H9 (cell line): ENCODE measurements around the gene TNFRSF21. TPM values are rescaled to one million over a fixed set of nuclear protein-coding genes. Genes with fewer than 3 reads are reported as not detected.
A peak's percentile ranks its signal among the peaks of the same experiment; 100 is the strongest.

Source experiments
- DNase-seq: peaks from one replicate; pipeline ENCODE4 v3.0.0-alpha.2; 2017
- H2AFZ ChIP-seq: one replicate; pipeline ENCODE4 v1.6.1; 2013; ENCODE audit warnings: mild to moderate bottlenecking, low read length, control low read depth, moderate library complexity
- H2AK5ac ChIP-seq: 2 replicates; pipeline ENCODE4 v1.6.1; 2013; ENCODE audit warnings: low read length, control low read depth, mixed read lengths; ENCODE audit not compliant: insufficient read length
- H2BK120ac ChIP-seq: one replicate; pipeline ENCODE4 v1.6.1; 2013; ENCODE audit warnings: low read depth, mild to moderate bottlenecking, low read length, control low read depth, inconsistent platforms; ENCODE audit not compliant: poor library complexity, severe bottlenecking
- H2BK12ac ChIP-seq: 2 replicates; pipeline ENCODE4 v1.6.1; 2013; ENCODE audit warnings: low read length, control low read depth, mixed read lengths, low read depth; ENCODE audit not compliant: insufficient read length
- H2BK15ac ChIP-seq: 2 replicates; pipeline ENCODE4 v1.6.1; 2013; ENCODE audit warnings: low read depth, low read length, control low read depth
- H2BK20ac ChIP-seq: one replicate; pipeline ENCODE4 v1.6.1; 2013; ENCODE audit warnings: low read depth, mild to moderate bottlenecking, low read length, control low read depth, inconsistent platforms; ENCODE audit not compliant: poor library complexity, severe bottlenecking
- H2BK5ac ChIP-seq: 2 replicates; pipeline ENCODE4 v1.6.1; 2013; ENCODE audit warnings: low read length, control low read depth, mixed read lengths; ENCODE audit not compliant: insufficient read length
- H3K14ac ChIP-seq: 2 replicates; pipeline ENCODE4 v1.6.1; 2013; ENCODE audit warnings: low read length, control low read depth; ENCODE audit not compliant: insufficient read depth
- H3K18ac ChIP-seq: 2 replicates; pipeline ENCODE4 v1.6.1; 2013; ENCODE audit warnings: low read depth, mild to moderate bottlenecking, mixed read lengths, low read length, control low read depth; ENCODE audit not compliant: insufficient read length
- H3K23ac ChIP-seq: 2 replicates; pipeline ENCODE4 v1.6.1; 2013; ENCODE audit warnings: low read length, control low read depth, mixed read lengths, low read depth; ENCODE audit not compliant: insufficient read length
- H3K23me2 ChIP-seq: 2 replicates; pipeline ENCODE4 v1.6.1; 2013; ENCODE audit warnings: low read depth, mild to moderate bottlenecking, mixed read lengths, low read length, control low read depth; ENCODE audit not compliant: insufficient read length, poor library complexity, severe bottlenecking
- H3K27ac ChIP-seq: 2 replicates; pipeline ENCODE4 v1.5.1; 2013; ENCODE audit warnings: low read length, control low read depth, mixed read lengths, low read depth; ENCODE audit not compliant: insufficient read length
- H3K27me3 ChIP-seq: 2 replicates; pipeline ENCODE4 v1.6.1; 2013; ENCODE audit warnings: low read length, control low read depth, inconsistent platforms; ENCODE audit not compliant: insufficient read depth
- H3K4ac ChIP-seq: 2 replicates; pipeline ENCODE4 v1.6.1; 2013; ENCODE audit warnings: low read depth, mild to moderate bottlenecking, control low read depth, inconsistent platforms, low read length, moderate library complexity
- H3K4me1 ChIP-seq: 2 replicates; pipeline ENCODE4 v1.6.1; 2013; ENCODE audit warnings: low read length, control low read depth, inconsistent platforms; ENCODE audit not compliant: insufficient read depth
- H3K4me2 ChIP-seq: 2 replicates; pipeline ENCODE4 v1.6.1; 2013; ENCODE audit warnings: low read length, control low read depth, mixed read lengths; ENCODE audit not compliant: insufficient read length, insufficient read depth
- H3K56ac ChIP-seq: 2 replicates; pipeline ENCODE4 v1.6.1; 2013; ENCODE audit warnings: low read depth, mild to moderate bottlenecking, mixed read lengths, low read length, control low read depth; ENCODE audit not compliant: insufficient read length
- H3K79me1 ChIP-seq: 2 replicates; pipeline ENCODE4 v1.6.1; 2013; ENCODE audit warnings: low read depth, mild to moderate bottlenecking, moderate library complexity, low read length, control low read depth, inconsistent platforms; ENCODE audit not compliant: insufficient read depth, poor library complexity, severe bottlenecking
- H3K79me2 ChIP-seq: 2 replicates; pipeline ENCODE4 v1.6.1; 2013; ENCODE audit warnings: low read length, control low read depth, inconsistent platforms; ENCODE audit not compliant: insufficient read depth
- H3K9ac ChIP-seq: 2 replicates; pipeline ENCODE4 v1.6.1; 2013; ENCODE audit warnings: low read length, control low read depth, mixed read lengths; ENCODE audit not compliant: insufficient read length; ENCODE audit errors: extremely low read depth
- H3K9me3 ChIP-seq: one replicate; pipeline ENCODE4 v1.6.1; 2013; ENCODE audit warnings: low read depth, low read length, inconsistent platforms; ENCODE audit not compliant: control insufficient read depth
- H3T11ph ChIP-seq: one replicate; pipeline ENCODE4 v1.6.1; 2013; ENCODE audit warnings: mild to moderate bottlenecking, low read length, control low read depth, inconsistent platforms
- H4K20me1 ChIP-seq: one replicate; pipeline ENCODE4 v1.6.1; 2013; ENCODE audit not compliant: control insufficient read depth, insufficient read length, insufficient read depth
- H4K5ac ChIP-seq: 2 replicates; pipeline ENCODE4 v1.6.1; 2013; ENCODE audit warnings: low read depth, mild to moderate bottlenecking, mixed read lengths, low read length, control low read depth; ENCODE audit not compliant: insufficient read length
- H4K8ac ChIP-seq: replicated peaks from 2 replicates; pipeline ENCODE4 v1.6.1; 2013; ENCODE audit warnings: low read length, control low read depth, mixed read lengths, low read depth; ENCODE audit not compliant: insufficient read length
- H4K91ac ChIP-seq: 2 replicates; pipeline ENCODE4 v1.6.1; 2013; ENCODE audit warnings: low read depth, mild to moderate bottlenecking, moderate library complexity, mixed read lengths, low read length, control low read depth; ENCODE audit not compliant: insufficient read length
- H3K27ac Mint-ChIP-seq, 3 experiments: 2 replicates in 2 of 3; 3 replicates in 1 of 3; pipeline ENCODE4 v1.8.0; 2020 to 2021; ENCODE audit warnings: mixed read lengths in 3 of 3, mild to moderate bottlenecking in 1 of 3, moderate library complexity in 1 of 3
- H3K27me3 Mint-ChIP-seq: 2 replicates; pipeline ENCODE4 v1.8.0; 2021; ENCODE audit warnings: low read depth, mild to moderate bottlenecking, moderate library complexity, mixed read lengths
- H3K36me3 Mint-ChIP-seq, 3 experiments: 2 replicates in 2 of 3; 3 replicates in 1 of 3; pipeline ENCODE4 v1.8.0; 2020 to 2021; ENCODE audit warnings: low read depth in 3 of 3, mixed read lengths in 3 of 3; ENCODE audit not compliant: insufficient read depth in 1 of 3
- H3K4me1 Mint-ChIP-seq, 2 experiments: 2 replicates each; pipeline ENCODE4 v1.8.0; 2020; ENCODE audit warnings: mixed read lengths in 2 of 2
- H3K4me3 Mint-ChIP-seq, 2 experiments: 2 replicates in 1 of 2; 3 replicates in 1 of 2; pipeline ENCODE4 v1.8.0; 2020 to 2021; ENCODE audit warnings: mild to moderate bottlenecking in 2 of 2, mixed read lengths in 2 of 2, moderate library complexity in 1 of 2
- H3K9me3 Mint-ChIP-seq, 2 experiments: 2 replicates in 1 of 2; 3 replicates in 1 of 2; pipeline ENCODE4 v1.8.0; 2020; ENCODE audit warnings: mild to moderate bottlenecking in 2 of 2, mixed read lengths in 2 of 2, moderate library complexity in 1 of 2
- CTCF ChIP-seq: fragments of 200-600 bp; sonication (generic); conservative IDR thresholded peaks from 3 replicates; pipeline ENCODE4 v1.8.0; 2021; ENCODE audit warnings: antibody characterized with exemption, mild to moderate bottlenecking
- WGBS: extraction: QIAGEN DNeasy Blood & Tissue Kit; methylation state at CpG from one replicate; pipeline ENCODE4 v1.1.7; 2013; ENCODE audit warnings: missing lambda C conversion rate, low lambda C conversion rate, mixed read lengths; ENCODE audit not compliant: insufficient read length; ENCODE audit errors: extremely low coverage; 5-methylcytosine and 5-hydroxymethylcytosine counted together
- total RNA-seq: library from RNA; stranded (reverse); gene quantifications from 2 replicates; pipeline ENCODE4 v1.2.1, GENCODE V29; 2021

TNFRSF21 gene
- total RNA-seq, 1 experiment from 2014 or later, result 39.1 TPM

GRCh38 chr6:47308552-47309290 lies 984 bp downstream of the TNFRSF21 start:
- H4K20me1 ChIP-seq, result no peaks in the 10 kb centered on the region
- no peak overlapping the region for H2BK5ac ChIP-seq
- no peak for TF ChIP-seq CTCF
- no peak overlapping the region for H2BK120ac ChIP-seq
- H3K56ac ChIP-seq, result no peak overlapping the region
- H3K79me2 ChIP-seq, result peaks cover 35% of the 10 kb centered on the region
- peak overlapping the region; percentile 66 for H3K18ac ChIP-seq
- no peak overlapping the region for H4K8ac ChIP-seq
- H3K27me3 ChIP-seq, result no peaks in the 10 kb centered on the region
- no peak overlapping the region for H2AFZ ChIP-seq
- no peak overlapping the region for H2BK15ac ChIP-seq
- H3K23ac ChIP-seq, result no peak overlapping the region
- H3K9ac ChIP-seq, result peak overlapping the region; percentile 73
- H3K27me3 Mint-ChIP-seq, result no peaks in the 10 kb centered on the region
- H3K27ac Mint-ChIP-seq, result peak overlapping the region in 2 of 3 experiments; percentile 25 to 88; a peak in 4 of 7 replicates
- no peak overlapping the region for H2BK12ac ChIP-seq
- H3K4ac ChIP-seq, result peak overlapping the region; percentile 38
- H3K9me3 ChIP-seq, result no peaks in the 10 kb centered on the region
- peaks cover 7% of the 10 kb centered on the region for H3K23me2 ChIP-seq
- no peak overlapping the region for H4K5ac ChIP-seq
- peak overlapping the region; percentile 79 for H3K14ac ChIP-seq
- peak; percentile 46 for DNase-seq
- H3K79me1 ChIP-seq, result no peaks in the 10 kb centered on the region
- H4K91ac ChIP-seq, result peak overlapping the region; percentile 79
- no peak overlapping the region for H3T11ph ChIP-seq
- peaks cover 36 to 37% of the 10 kb centered on the region in 2 experiments for H3K4me1 Mint-ChIP-seq
- H3K4me1 ChIP-seq, result peaks cover 2% of the 10 kb centered on the region; the same call in 1 of the 2 replicates
- H3K36me3 Mint-ChIP-seq, result peaks cover 6 to 16% (median 16%) of the 10 kb centered on the region in 3 experiments
- no peak overlapping the region for H2AK5ac ChIP-seq
- H2BK20ac ChIP-seq, result no peak overlapping the region
- peak overlapping the region; percentile 91 to 96 for H3K4me3 Mint-ChIP-seq
- peak overlapping the region; percentile 99 for H3K4me2 ChIP-seq
- peaks cover 11 to 15% of the 10 kb centered on the region in 2 experiments for H3K9me3 Mint-ChIP-seq
- no CpG with 5 or more reads among the region's 48 CpGs for WGBS
- no peak overlapping the region for H3K27ac ChIP-seq
